HEK293 (cell line): ENCODE measurements around the gene RAC3.

Experiments
- CTCF ChIA-PET: fragments of 350-600 bp; formaldehyde crosslinking; extraction: SDS; loops from one replicate; lab custom pipeline; 2021; ENCODE audit warnings: antibody characterized with exemption; lab: Yijun Ruan, JAX
- POLR2A ChIA-PET: fragments of 300-600 bp; formaldehyde crosslinking; extraction: SDS; loops from one replicate; lab custom pipeline; 2020; ENCODE audit warnings: antibody characterized with exemption, inconsistent platforms; lab: Yijun Ruan, JAX
- H3K27ac ChIP-seq: fragments of 200-500 bp; sonication (Bioruptor generic); 2 replicates; pipeline ENCODE4 v1.5.1; 2014; ENCODE audit warnings: low read depth, low read length, control low read depth, inconsistent platforms; ENCODE audit errors: extremely low read depth
- H3K36me3 ChIP-seq, 2 experiments: fragments of 200-500 bp in 1 of 2; sonication (Bioruptor generic) in 1 of 2; 1 replicate in 1 of 2; 2 replicates in 1 of 2; pipeline ENCODE4 v1.5.1; 2014 to 2017; ENCODE audit warnings: inconsistent platforms in 2 of 2, low read length in 2 of 2; ENCODE audit not compliant: control insufficient read depth in 2 of 2, insufficient read depth in 1 of 2
- H3K4me1 ChIP-seq: fragments of 200-500 bp; sonication (Bioruptor generic); 2 replicates; pipeline ENCODE4 v1.5.1; 2014; ENCODE audit warnings: mild to moderate bottlenecking, low read length, inconsistent platforms; ENCODE audit not compliant: control insufficient read depth, insufficient read depth
- H3K4me3 ChIP-seq: 2 replicates; pipeline ENCODE4 v1.5.1; 2011; ENCODE audit warnings: low read depth, mild to moderate bottlenecking, control low read depth, low read length, moderate library complexity
- H3K9me3 ChIP-seq: fragments of 200-500 bp; sonication (Bioruptor generic); 2 replicates; pipeline ENCODE4 v1.5.1; 2014; ENCODE audit warnings: low read depth, low read length, inconsistent platforms; ENCODE audit not compliant: control insufficient read depth, insufficient read depth
- BCL11B ChIP-seq: fragments of 450-650 bp; formaldehyde crosslinking; IDR thresholded peaks from 2 replicates; pipeline ENCODE4 v1.5.1; 2016; ENCODE audit warnings: low read depth, missing biosample characterization, missing genetic modification characterization
- GLI2 ChIP-seq: fragments of 450-650 bp; formaldehyde crosslinking; IDR thresholded peaks from 2 replicates; pipeline ENCODE4; 2017; ENCODE audit warnings: missing biosample characterization, missing genetic modification characterization, low read depth, borderline replicate concordance
- GLIS1 ChIP-seq: fragments of 450-650 bp; formaldehyde crosslinking; IDR thresholded peaks from 2 replicates; pipeline ENCODE4 v1.5.1; 2016; ENCODE audit warnings: missing biosample characterization, missing genetic modification characterization
- GLIS2 ChIP-seq: fragments of 450-650 bp; formaldehyde crosslinking; IDR thresholded peaks from 2 replicates; pipeline ENCODE4 v1.5.1; 2016; ENCODE audit warnings: missing biosample characterization, missing genetic modification characterization
- TCF7L2 ChIP-seq: IDR thresholded peaks from 2 replicates; pipeline ENCODE4 v1.6.1; 2011; ENCODE audit warnings: low read depth, mild to moderate bottlenecking, inconsistent platforms, low read length, moderate library complexity, borderline replicate concordance
- ZBTB7A ChIP-seq: fragments of 450-650 bp; formaldehyde crosslinking; IDR thresholded peaks from 2 replicates; pipeline ENCODE4 v1.5.1; 2016; ENCODE audit warnings: low read depth, missing biosample characterization, missing genetic modification characterization
- ZIC2 ChIP-seq: fragments of 450-650 bp; formaldehyde crosslinking; IDR thresholded peaks from 2 replicates; pipeline ENCODE4 v1.5.1; 2016; ENCODE audit warnings: missing biosample characterization, missing genetic modification characterization
- ZNF354C ChIP-seq: fragments of 450-650 bp; formaldehyde crosslinking; IDR thresholded peaks from 2 replicates; pipeline ENCODE4 v1.5.1; 2016; ENCODE audit warnings: missing biosample characterization, missing genetic modification characterization, low read depth, borderline replicate concordance
- ZNF501 ChIP-seq: fragments of 450-650 bp; formaldehyde crosslinking; IDR thresholded peaks from 2 replicates; pipeline ENCODE4 v1.5.1; 2016; ENCODE audit warnings: missing biosample characterization, missing genetic modification characterization
- ZNF521 ChIP-seq: fragments of 450-650 bp; formaldehyde crosslinking; IDR thresholded peaks from 2 replicates; pipeline ENCODE4 v1.5.1; 2017; ENCODE audit warnings: missing biosample characterization, mild to moderate bottlenecking, missing genetic modification characterization
- ZNF560 ChIP-seq: fragments of 450-650 bp; formaldehyde crosslinking; IDR thresholded peaks from 2 replicates; pipeline ENCODE4 v1.5.1; 2017; ENCODE audit warnings: missing biosample characterization, missing genetic modification characterization, borderline replicate concordance
- ZNF561 ChIP-seq: fragments of 450-650 bp; IDR thresholded peaks from 2 replicates; pipeline ENCODE4 v1.5.1; 2018; ENCODE audit warnings: missing biosample characterization, missing genetic modification characterization, borderline replicate concordance
- TF ChIP-seq, protein P1 (sequence below): IDR thresholded peaks from 2 replicates; pipeline ENCODE4 v1.6.1; 2011; ENCODE audit warnings: mild to moderate bottlenecking, low read depth, low read length, borderline replicate concordance
- TF ChIP-seq, protein P2 (sequence below): fragments of 450-650 bp; formaldehyde crosslinking; conservative IDR thresholded peaks from 2 replicates; pipeline ENCODE4 v1.5.1; 2016; ENCODE audit warnings: low read depth, missing biosample characterization, missing genetic modification characterization
- TF ChIP-seq, protein P3 (sequence below): fragments of 450-650 bp; formaldehyde crosslinking; IDR thresholded peaks from 2 replicates; pipeline ENCODE4 v1.5.1; 2016; ENCODE audit warnings: missing biosample characterization, missing genetic modification characterization
- TF ChIP-seq, protein P4 (sequence below): fragments of 450-650 bp; formaldehyde crosslinking; IDR thresholded peaks from 2 replicates; pipeline ENCODE4 v1.5.1; 2017; ENCODE audit warnings: missing biosample characterization, missing genetic modification characterization
- TF ChIP-seq, protein P5 (sequence below): fragments of 450-650 bp; formaldehyde crosslinking; IDR thresholded peaks from 2 replicates; pipeline ENCODE4 v1.5.1; 2016; ENCODE audit warnings: missing biosample characterization, missing genetic modification characterization

The RAC3 gene

DNA sequence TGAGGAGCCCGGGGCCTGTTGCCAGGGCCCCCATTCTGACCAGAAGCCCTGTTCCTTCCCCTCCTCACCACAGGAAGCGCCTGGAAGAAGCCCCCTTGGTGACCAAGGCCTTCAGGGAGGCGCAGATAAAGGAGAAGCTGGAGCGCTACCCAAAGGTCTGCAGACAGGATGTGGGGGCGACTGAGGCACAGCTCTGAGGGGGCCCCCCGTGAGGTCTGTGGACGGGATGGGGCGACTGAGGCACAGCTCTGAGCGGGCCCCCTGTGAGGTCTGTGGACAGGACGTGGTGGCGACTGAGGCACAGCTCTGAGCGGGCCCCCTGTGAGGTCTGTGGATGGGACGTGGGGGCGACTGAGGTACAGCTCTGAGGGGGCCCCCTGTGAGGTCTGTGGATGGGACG is 22.1 kb upstream of the RAC3 start:
- TF ChIP-seq ZNF561 (tag by site-specific recombination) (no peak), ZNF560 (tag by site-specific recombination) (no peak), ZNF354C (tag by site-specific recombination) (no peak)
- TF ChIP-seq, protein P1, sequence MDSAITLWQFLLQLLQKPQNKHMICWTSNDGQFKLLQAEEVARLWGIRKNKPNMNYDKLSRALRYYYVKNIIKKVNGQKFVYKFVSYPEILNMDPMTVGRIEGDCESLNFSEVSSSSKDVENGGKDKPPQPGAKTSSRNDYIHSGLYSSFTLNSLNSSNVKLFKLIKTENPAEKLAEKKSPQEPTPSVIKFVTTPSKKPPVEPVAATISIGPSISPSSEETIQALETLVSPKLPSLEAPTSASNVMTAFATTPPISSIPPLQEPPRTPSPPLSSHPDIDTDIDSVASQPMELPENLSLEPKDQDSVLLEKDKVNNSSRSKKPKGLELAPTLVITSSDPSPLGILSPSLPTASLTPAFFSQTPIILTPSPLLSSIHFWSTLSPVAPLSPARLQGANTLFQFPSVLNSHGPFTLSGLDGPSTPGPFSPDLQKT, result no peak
- TF ChIP-seq, protein P2, sequence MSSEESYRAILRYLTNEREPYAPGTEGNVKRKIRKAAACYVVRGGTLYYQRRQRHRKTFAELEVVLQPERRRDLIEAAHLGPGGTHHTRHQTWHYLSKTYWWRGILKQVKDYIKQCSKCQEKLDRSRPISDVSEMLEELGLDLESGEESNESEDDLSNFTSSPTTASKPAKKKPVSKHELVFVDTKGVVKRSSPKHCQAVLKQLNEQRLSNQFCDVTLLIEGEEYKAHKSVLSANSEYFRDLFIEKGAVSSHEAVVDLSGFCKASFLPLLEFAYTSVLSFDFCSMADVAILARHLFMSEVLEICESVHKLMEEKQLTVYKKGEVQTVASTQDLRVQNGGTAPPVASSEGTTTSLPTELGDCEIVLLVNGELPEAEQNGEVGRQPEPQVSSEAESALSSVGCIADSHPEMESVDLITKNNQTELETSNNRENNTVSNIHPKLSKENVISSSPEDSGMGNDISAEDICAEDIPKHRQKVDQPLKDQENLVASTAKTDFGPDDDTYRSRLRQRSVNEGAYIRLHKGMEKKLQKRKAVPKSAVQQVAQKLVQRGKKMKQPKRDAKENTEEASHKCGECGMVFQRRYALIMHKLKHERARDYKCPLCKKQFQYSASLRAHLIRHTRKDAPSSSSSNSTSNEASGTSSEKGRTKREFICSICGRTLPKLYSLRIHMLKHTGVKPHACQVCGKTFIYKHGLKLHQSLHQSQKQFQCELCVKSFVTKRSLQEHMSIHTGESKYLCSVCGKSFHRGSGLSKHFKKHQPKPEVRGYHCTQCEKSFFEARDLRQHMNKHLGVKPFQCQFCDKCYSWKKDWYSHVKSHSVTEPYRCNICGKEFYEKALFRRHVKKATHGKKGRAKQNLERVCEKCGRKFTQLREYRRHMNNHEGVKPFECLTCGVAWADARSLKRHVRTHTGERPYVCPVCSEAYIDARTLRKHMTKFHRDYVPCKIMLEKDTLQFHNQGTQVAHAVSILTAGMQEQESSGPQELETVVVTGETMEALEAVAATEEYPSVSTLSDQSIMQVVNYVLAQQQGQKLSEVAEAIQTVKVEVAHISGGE (tag by site-specific recombination), result no peak
- Histone ChIP-seq H3K4me3 (no peak overlapping the region), H3K27ac (no peak overlapping the region), H3K36me3 (peaks cover 0 to 5% of the 10 kb centered on the region in 2 experiments; a peak in 1 of 3 replicates), H3K9me3 (no peaks in the 10 kb centered on the region), H3K4me1 (no peaks in the 10 kb centered on the region)
- POLR2A ChIA-PET, result interaction anchor here (1.6 kb wide), 1 partner anchor 13 kb away, joined by 3 read pairs; the partner anchor contains the start of genes CENPX and LRRC45
- CTCF ChIA-PET, result interaction anchor here (1.2 to 4.7 kb wide), 2 partner anchors 11 to 50 kb away, joined by 4 to 30 read pairs; no protein-coding TSS in a partner anchor

DNA sequence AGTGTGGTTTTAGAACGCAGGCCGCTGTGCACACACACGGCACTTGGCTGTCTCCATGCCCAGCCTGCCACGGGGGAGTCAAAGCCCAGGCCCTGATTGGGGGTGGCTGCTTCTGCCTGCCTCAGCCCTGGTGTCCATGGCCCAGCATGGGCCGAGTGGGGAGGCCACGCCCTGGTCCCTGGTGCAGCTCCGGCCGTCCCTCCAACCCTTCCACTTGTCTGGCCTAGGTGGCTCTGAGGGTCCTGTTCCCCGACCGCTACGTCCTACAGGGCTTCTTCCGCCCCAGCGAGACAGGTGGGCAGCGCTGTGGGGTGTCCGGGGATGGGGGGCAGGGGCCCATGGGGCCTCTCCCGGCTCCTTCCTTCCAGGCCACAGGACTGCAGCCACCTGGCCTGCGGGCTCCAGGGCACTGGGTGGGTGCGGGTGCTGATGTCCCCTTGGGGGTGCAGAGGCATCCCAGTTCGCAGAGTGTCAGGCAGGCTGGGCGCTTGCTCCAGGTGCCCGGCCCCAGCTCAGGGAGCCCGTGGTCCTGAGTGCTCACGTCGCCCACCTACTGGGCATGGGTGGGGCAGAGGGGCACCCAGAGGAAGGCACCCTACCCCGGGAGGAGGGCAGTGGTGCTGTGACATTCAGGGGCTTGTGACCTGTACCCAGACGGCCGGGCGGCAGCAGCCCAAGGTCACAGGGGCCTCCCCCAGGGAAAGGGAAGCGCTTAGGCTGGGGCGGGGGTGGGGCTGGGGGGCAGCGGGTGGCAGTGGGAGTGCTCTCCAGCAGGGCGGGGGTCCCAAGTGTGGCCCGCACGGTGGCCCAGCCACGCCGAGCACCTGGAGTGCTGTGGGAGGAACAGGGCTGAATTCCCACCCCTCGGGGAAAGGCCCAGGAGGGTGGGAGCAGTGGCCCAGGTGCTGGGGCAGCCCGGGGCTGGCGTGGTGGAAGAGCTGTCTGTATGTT is 20.6 kb upstream of the RAC3 start:
- no peak overlapping the region for H3K4me3 ChIP-seq
- no peaks in the 10 kb centered on the region for H3K4me1 ChIP-seq
- H3K9me3 ChIP-seq, result no peaks in the 10 kb centered on the region
- ChIA-PET POLR2A (interaction anchor here (1.6 kb wide), 1 partner anchor 12 kb away, joined by 3 read pairs; the partner anchor contains the start of genes CENPX and LRRC45), CTCF (interaction anchor here (0.5 to 4.7 kb wide), 3 partner anchors 10 to 86 kb away, joined by 3 to 30 read pairs (median 3); no protein-coding TSS in a partner anchor)
- no peak overlapping the region for H3K27ac ChIP-seq
- peaks cover 0 to 5% of the 10 kb centered on the region in 2 experiments; a peak in 1 of 3 replicates for H3K36me3 ChIP-seq
- TF ChIP-seq GLIS2 (peak; percentile 28; the same call in 1 of the 2 replicates), TCF7L2 (no peak)
- TF ChIP-seq, protein P3, sequence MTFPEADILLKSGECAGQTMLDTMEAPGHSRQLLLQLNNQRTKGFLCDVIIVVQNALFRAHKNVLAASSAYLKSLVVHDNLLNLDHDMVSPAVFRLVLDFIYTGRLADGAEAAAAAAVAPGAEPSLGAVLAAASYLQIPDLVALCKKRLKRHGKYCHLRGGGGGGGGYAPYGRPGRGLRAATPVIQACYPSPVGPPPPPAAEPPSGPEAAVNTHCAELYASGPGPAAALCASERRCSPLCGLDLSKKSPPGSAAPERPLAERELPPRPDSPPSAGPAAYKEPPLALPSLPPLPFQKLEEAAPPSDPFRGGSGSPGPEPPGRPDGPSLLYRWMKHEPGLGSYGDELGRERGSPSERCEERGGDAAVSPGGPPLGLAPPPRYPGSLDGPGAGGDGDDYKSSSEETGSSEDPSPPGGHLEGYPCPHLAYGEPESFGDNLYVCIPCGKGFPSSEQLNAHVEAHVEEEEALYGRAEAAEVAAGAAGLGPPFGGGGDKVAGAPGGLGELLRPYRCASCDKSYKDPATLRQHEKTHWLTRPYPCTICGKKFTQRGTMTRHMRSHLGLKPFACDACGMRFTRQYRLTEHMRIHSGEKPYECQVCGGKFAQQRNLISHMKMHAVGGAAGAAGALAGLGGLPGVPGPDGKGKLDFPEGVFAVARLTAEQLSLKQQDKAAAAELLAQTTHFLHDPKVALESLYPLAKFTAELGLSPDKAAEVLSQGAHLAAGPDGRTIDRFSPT (tag by site-specific recombination), result peak; percentile 26; the same call in 1 of the 2 replicates

DNA sequence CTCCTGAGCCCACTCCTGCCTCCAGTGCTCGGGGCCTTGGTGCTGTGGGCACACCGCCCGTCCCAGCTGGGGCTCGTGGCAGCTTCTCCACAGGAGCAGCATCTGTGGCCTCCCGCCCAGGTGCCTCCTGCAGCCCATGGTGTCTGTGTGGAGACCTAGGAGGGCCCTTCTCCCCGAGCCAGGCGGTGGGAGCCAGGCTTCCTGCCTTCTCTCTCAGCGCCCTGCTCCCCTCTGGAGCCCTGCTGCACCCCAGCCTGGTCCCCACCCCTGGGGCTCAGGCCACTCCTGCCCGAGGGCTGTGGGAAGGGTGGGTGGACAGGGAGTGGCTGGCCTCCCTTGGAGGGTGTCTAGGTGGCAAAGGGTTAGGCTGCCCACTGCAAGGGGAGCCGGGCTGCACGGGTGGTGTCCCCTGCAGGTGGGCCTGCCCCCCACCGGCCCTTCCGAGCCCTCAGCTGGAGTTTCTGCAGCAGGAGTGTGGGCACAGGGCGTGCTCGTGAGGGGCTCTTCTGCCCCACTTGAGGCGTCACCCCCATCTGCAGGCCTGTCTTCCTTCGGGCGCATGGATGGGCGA is 19.8 kb upstream of the RAC3 start:
- no peak overlapping the region for H3K4me3 ChIP-seq
- no peaks in the 10 kb centered on the region for H3K9me3 ChIP-seq
- TF ChIP-seq BCL11B (tag by site-specific recombination) (no peak), GLIS1 (tag by site-specific recombination) (peak; percentile 74), ZNF501 (tag by site-specific recombination) (no peak), GLI2 (tag by site-specific recombination) (no peak), ZBTB7A (tag by site-specific recombination) (no peak), ZNF521 (tag by site-specific recombination) (no peak), ZIC2 (tag by site-specific recombination) (peak; percentile 90), GLIS2 (peak; percentile 52)
- TF ChIP-seq, protein P4, sequence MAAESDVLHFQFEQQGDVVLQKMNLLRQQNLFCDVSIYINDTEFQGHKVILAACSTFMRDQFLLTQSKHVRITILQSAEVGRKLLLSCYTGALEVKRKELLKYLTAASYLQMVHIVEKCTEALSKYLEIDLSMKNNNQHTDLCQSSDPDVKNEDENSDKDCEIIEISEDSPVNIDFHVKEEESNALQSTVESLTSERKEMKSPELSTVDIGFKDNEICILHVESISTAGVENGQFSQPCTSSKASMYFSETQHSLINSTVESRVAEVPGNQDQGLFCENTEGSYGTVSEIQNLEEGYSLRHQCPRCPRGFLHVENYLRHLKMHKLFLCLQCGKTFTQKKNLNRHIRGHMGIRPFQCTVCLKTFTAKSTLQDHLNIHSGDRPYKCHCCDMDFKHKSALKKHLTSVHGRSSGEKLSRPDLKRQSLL (tag by site-specific recombination), result no peak
- TF ChIP-seq, protein P5, sequence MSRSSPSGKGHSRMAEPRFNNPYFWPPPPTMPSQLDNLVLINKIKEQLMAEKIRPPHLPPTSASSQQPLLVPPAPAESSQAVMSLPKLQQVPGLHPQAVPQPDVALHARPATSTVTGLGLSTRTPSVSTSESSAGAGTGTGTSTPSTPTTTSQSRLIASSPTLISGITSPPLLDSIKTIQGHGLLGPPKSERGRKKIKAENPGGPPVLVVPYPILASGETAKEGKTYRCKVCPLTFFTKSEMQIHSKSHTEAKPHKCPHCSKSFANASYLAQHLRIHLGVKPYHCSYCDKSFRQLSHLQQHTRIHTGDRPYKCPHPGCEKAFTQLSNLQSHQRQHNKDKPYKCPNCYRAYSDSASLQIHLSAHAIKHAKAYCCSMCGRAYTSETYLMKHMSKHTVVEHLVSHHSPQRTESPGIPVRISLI, result no peak
- CTCF ChIA-PET, result interaction anchor here (0.6 to 4.7 kb wide), 2 partner anchors 9 to 87 kb away, joined by 3 to 30 read pairs; no protein-coding TSS in a partner anchor
- H3K4me1 ChIP-seq, result no peaks in the 10 kb centered on the region
- peaks cover 0 to 5% of the 10 kb centered on the region in 2 experiments; a peak in 1 of 3 replicates for H3K36me3 ChIP-seq
- no peak overlapping the region for H3K27ac ChIP-seq
- POLR2A ChIA-PET, result no interaction called here
